Cardiac fibroblast (primary cell): ENCODE data around the gene ARHGEF1.

ENCODE experiments used
- DNase-seq, 2 donors: peaks; one replicate each; pipeline versions ENCODE4 v3.0.0 to v3.0.0-alpha.2; 2010; ENCODE audit warnings: low read depth in 2 of 2
- H3K4me3 ChIP-seq, 2 donors: replicated peaks in 1 of 2; 1 replicate in 1 of 2; 2 replicates in 1 of 2; pipeline ENCODE4 v1.5.1; 2011; ENCODE audit warnings: low read depth in 2 of 2, low read length in 2 of 2, mild to moderate bottlenecking in 2 of 2, moderate library complexity in 1 of 2
- TF ChIP-seq, protein P1 (sequence below): IDR thresholded peaks from one replicate; pipeline ENCODE4 v1.5.1; 2011; ENCODE audit warnings: low read depth, mild to moderate bottlenecking, low read length, inconsistent platforms

The ARHGEF1 gene

DNA sequence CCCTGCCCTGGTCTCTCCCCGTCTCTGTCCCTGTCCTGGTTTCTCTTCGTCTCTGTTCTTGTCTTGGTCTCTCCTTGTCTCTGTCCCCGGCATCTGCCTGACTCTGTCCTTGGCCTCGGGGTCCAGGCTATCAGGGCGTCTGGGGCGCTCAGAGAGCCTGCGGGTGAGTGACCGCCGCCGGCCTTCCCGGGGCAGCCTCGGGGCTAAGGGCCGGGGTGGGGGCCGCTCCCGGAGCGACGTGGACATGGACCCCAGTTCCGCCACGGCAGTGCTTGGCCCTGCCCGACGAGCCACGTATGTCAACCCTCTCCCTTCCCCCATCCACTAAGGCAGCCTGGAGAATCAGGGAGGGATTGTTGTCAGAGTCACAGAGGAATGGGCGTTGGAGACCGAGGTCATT lies 14.8 kb downstream of the ARHGEF1 start:
- no peak for DNase-seq
- TF ChIP-seq, protein P1, sequence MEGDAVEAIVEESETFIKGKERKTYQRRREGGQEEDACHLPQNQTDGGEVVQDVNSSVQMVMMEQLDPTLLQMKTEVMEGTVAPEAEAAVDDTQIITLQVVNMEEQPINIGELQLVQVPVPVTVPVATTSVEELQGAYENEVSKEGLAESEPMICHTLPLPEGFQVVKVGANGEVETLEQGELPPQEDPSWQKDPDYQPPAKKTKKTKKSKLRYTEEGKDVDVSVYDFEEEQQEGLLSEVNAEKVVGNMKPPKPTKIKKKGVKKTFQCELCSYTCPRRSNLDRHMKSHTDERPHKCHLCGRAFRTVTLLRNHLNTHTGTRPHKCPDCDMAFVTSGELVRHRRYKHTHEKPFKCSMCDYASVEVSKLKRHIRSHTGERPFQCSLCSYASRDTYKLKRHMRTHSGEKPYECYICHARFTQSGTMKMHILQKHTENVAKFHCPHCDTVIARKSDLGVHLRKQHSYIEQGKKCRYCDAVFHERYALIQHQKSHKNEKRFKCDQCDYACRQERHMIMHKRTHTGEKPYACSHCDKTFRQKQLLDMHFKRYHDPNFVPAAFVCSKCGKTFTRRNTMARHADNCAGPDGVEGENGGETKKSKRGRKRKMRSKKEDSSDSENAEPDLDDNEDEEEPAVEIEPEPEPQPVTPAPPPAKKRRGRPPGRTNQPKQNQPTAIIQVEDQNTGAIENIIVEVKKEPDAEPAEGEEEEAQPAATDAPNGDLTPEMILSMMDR, result no peak
- H3K4me3 ChIP-seq, result no peak overlapping the region

DNA sequence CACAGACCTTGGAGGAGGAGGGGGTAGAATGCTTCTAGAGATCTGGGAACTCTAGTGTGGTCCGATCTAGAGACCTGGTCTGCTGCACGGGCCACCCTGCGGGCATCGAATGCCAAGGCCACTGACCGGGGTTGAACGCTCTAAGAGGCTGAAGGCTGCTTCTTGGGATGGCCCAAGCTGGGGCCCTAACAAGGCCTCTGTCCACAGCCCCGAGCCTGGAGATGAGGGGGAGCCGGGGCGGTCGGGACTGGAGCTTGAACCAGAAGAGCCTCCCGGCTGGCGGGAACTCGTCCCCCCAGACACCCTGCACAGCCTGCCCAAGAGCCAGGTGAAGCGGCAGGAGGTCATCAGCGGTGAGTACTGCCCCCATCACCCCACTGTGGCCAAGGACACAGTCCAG lies 15.3 kb downstream of the ARHGEF1 start:
- TF ChIP-seq, protein P1, result no peak
- H3K4me3 ChIP-seq, result no peak overlapping the region
- no peak for DNase-seq

DNA sequence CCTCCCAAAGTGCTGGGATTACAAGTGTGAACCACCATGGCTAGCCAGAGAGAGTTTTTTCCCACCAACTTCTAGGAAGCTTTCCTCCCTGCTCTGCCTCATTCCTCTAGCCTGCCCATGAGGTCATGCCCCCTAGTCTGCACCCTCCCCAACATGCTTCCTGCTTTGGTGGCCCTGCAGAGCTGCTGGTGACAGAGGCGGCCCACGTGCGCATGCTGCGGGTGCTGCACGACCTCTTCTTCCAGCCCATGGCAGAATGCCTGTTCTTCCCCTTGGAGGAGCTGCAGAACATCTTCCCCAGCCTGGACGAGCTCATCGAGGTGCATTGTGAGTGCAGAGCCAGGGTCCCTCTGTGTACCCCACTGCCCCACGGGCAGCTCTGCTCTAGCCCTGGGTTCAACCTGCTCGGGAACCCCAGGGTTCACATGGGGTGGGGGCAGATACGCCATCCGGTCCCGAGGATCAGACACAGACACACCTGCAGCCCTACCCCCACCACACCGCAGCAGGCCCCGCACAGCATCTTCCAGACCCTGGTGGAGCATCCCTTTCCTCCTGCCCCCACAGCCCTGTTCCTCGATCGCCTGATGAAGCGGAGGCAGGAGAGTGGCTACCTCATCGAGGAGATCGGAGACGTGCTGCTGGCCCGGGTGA lies 18.9 kb downstream of the ARHGEF1 start:
- no peak for DNase-seq
- TF ChIP-seq, protein P1, result no peak
- H3K4me3 ChIP-seq, result no peak overlapping the region

DNA sequence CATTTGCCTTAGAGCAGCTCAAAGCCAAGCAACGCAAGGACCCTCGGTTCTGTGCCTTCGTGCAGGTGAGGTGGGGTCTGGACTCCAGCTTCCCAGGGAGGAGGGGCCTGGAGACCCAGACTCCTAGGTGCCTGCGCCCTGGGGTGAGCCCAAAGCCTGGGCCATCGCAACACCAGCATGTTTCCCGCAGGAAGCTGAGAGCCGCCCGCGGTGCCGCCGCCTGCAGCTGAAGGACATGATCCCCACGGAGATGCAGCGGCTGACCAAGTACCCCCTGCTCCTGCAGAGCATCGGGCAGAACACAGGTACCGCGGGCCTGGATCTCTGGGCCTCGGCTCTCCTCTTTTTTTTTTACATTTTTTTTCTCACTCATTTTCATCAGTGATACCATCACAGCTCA lies 19.6 kb downstream of the ARHGEF1 start:
- DNase-seq, result no peak
- no peak overlapping the region for H3K4me3 ChIP-seq

DNA sequence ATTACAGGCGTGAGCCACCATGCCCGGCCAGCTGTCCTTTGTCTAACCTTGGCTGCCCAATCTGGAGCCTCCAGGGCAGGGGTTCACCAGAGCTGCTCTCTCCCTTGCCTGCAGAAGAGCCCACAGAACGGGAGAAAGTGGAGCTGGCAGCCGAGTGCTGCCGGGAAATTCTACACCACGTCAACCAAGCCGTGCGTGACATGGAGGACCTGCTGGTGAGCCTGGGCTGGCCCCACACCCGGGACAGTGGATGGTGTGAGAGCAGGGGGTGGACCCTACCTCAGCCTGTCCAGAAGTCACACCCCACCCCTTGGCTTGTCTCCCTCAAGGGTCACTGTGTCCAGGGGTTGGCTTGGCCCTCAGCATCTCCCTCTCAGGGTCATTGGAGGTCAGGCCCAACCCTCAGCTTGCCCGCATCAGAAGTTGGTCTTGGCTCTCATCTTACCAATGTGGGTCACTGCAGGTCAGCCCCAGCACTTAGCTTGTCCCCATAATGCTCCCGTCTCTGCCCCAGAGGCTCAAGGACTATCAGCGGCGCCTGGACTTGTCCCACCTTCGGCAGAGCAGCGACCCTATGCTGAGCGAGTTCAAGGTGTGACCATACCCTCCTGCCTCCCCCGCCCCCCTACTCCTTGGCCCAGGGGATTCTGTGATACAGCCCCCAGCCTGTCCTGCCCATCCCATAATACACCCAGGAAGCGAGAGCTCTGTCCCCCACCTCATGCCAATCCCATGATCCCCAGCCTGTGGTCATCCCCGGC lies 20.4 kb downstream of the ARHGEF1 start:
- H3K4me3 ChIP-seq, result no peak overlapping the region
- DNase-seq, result no peak
- TF ChIP-seq, protein P1, result no peak

More for the DNA sequence above, 19.6 kb downstream of the ARHGEF1 start:
- TF ChIP-seq, protein P1, result no peak

DNA sequence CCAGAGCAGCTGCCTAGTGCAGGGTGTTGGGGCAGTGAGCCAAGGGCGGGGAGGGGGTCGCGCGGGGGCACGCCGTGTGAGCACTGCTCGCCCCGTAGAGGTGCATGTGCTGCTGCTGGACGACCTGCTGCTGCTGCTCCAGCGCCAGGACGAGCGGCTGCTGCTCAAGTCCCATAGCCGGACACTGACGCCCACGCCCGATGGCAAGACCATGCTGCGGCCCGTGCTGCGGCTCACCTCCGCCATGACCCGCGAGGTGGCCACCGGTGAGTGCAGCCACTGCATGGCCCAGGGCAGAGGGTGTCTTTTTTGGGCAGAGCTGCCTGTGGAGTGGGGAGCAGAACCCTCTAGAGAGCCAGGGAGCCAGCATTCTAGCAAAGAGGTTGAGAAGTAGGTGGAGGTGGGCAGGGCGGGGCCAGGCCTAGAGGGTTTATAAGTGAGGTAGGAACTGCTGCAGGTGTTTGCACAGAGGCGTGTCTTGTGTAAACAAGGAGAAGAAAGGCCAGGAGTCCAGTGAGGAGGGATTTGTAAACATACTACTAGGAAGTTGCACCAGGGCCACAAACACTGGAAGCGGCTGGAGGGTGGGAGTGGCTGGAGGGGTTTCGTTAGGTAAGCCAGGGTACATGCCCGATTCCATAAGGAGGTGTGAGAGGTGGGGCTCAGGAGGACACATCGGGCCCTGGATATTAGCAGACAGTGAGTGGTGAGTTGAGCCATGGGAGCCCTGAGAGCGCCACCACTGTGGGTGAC lies 21.3 kb downstream of the ARHGEF1 start:
- H3K4me3 ChIP-seq, result no peak overlapping the region
- TF ChIP-seq, protein P1, result no peak
- DNase-seq, result no peak
